HepG2 (cell line): ENCODE results near the gene PLIN3. TPM values are rescaled to one million over a fixed set of nuclear protein-coding genes. Genes with fewer than 3 reads are reported as not detected.

Source experiments
- ATAC-seq: fragments of 200-7000 bp; cut with Tn5 transposase; 3 replicates; pipeline ENCODE4 v1.9.1; 2020; ENCODE audit warnings: mild to moderate bottlenecking, moderate library complexity
- BruUV-seq: library from RNA; stranded (reverse); fragments of 400-500 nt; replicated peaks from 2 replicates; lab custom pipeline; 2021; lab: Mats Ljungman, UMichigan
- CTCF ChIA-PET: fragments of 300-600 bp; formaldehyde crosslinking; extraction: SDS; loops from one replicate; lab custom pipeline; 2021; ENCODE audit warnings: low total read pairs, inconsistent platforms, low intra/inter-chr PET ratio; lab: Yijun Ruan, JAX
- POLR2A ChIA-PET: fragments of 350-600 bp; sonication (Branson Sonifier 250); formaldehyde crosslinking; loops from one replicate; lab custom pipeline; 2020; ENCODE audit warnings: antibody characterized with exemption, inconsistent platforms; lab: Yijun Ruan, JAX
- DNase-seq: peaks from one replicate; pipeline ENCODE4 v3.0.0-alpha.2; 2015; ENCODE audit warnings: low spot score
- FAIRE-seq: peaks from 3 replicates; lab custom pipeline; 2011; peaks lifted over from hg19 to GRCh38; lab: Jason Lieb, UNC
- H2AFZ ChIP-seq: one replicate; pipeline ENCODE4 v1.6.1; 2011; ENCODE audit warnings: low read length, inconsistent platforms
- H3K27ac ChIP-seq: fragments of 300-600 bp; 3 replicates; pipeline ENCODE4 v1.8.0; 2011; ENCODE audit warnings: mixed run types, mild to moderate bottlenecking, mixed read lengths, low read length, inconsistent platforms; ENCODE audit not compliant: insufficient read depth; ENCODE audit errors: extremely low read length
- H3K27me3 ChIP-seq, 2 experiments: fragments of 200-600 bp in 1 of 2; 2 replicates in 1 of 2; 3 replicates in 1 of 2; pipeline versions ENCODE4 v1.6.0 to v1.8.0; 2011; ENCODE audit warnings: low read length in 2 of 2, mild to moderate bottlenecking in 2 of 2, moderate library complexity in 2 of 2, inconsistent platforms in 1 of 2; ENCODE audit not compliant: insufficient read depth in 2 of 2, control insufficient read depth in 1 of 2
- H3K36me3 ChIP-seq, 2 experiments: fragments of 200-600 bp in 1 of 2; replicated peaks in 1 of 2; 2 replicates in 1 of 2; 3 replicates in 1 of 2; pipeline versions ENCODE4 v1.5.1 to v1.8.0; 2011; ENCODE audit warnings: low read length in 2 of 2, inconsistent platforms in 1 of 2; ENCODE audit not compliant: insufficient read depth in 2 of 2, control insufficient read depth in 1 of 2
- H3K4me1 ChIP-seq: 2 replicates; pipeline ENCODE4 v1.5.1; 2012; ENCODE audit warnings: low read length, inconsistent platforms; ENCODE audit not compliant: insufficient read depth
- H3K4me2 ChIP-seq: 2 replicates; pipeline ENCODE4 v1.6.0; 2011; ENCODE audit warnings: low read depth, low read length, inconsistent platforms
- H3K4me3 ChIP-seq, 3 experiments: fragments of 200-600 bp in 1 of 3; sonication (generic), shearing (Covaris generic) in 1 of 3; replicated peaks in 1 of 3; 2 replicates each; pipeline ENCODE4 v1.5.1; 2011 to 2016; ENCODE audit warnings: low read length in 3 of 3, inconsistent platforms in 2 of 3, low read depth in 2 of 3, mild to moderate bottlenecking in 2 of 3, control low read depth in 1 of 3, mixed read lengths in 1 of 3; ENCODE audit not compliant: insufficient read depth in 1 of 3
- H3K79me2 ChIP-seq: one replicate; pipeline ENCODE4 v1.6.1; 2011; ENCODE audit warnings: low read length, inconsistent platforms; ENCODE audit not compliant: insufficient read depth
- H3K9ac ChIP-seq: 2 replicates; pipeline ENCODE4 v1.6.0; 2011; ENCODE audit warnings: mild to moderate bottlenecking, low read depth, low read length, inconsistent platforms; ENCODE audit not compliant: insufficient read depth
- H3K9me3 ChIP-seq: 2 replicates; pipeline ENCODE4 v1.5.1; 2012; ENCODE audit warnings: mild to moderate bottlenecking, low read length
- H4K20me1 ChIP-seq: 2 replicates; pipeline ENCODE4 v1.6.0; 2011; ENCODE audit warnings: inconsistent platforms, mild to moderate bottlenecking, low read length, moderate library complexity; ENCODE audit not compliant: insufficient read depth
- AHDC1 ChIP-seq: sonication (generic); formaldehyde crosslinking; IDR thresholded peaks from 2 replicates; pipeline ENCODE4 v1.5.1; 2020; ENCODE audit warnings: mild to moderate bottlenecking, missing genetic modification reagents, borderline replicate concordance
- BORCS8-MEF2B ChIP-seq: sonication (generic); formaldehyde crosslinking; IDR thresholded peaks from 2 replicates; pipeline ENCODE4 v1.8.0; 2022; ENCODE audit warnings: mild to moderate bottlenecking, missing genetic modification reagents
- IRF1 ChIP-seq: sonication (generic); formaldehyde crosslinking; IDR thresholded peaks from 2 replicates; pipeline ENCODE4 v1.4.0; 2020; ENCODE audit warnings: low read depth, mild to moderate bottlenecking, missing genetic modification reagents
- ISX ChIP-seq: sonication (generic); formaldehyde crosslinking; conservative IDR thresholded peaks from 2 replicates; pipeline ENCODE4 v1.5.0; 2020; ENCODE audit warnings: missing genetic modification reagents
- MTA3 ChIP-seq: sonication (generic); formaldehyde crosslinking; IDR thresholded peaks from 2 replicates; pipeline ENCODE4 v1.4.0; 2020; ENCODE audit warnings: missing genetic modification reagents
- MTF2 ChIP-seq: sonication (generic); formaldehyde crosslinking; IDR thresholded peaks from 2 replicates; pipeline ENCODE4 v1.5.0; 2020; ENCODE audit warnings: missing genetic modification reagents, borderline replicate concordance
- NPAS2 ChIP-seq: sonication (generic); formaldehyde crosslinking; IDR thresholded peaks from 2 replicates; pipeline ENCODE4 v1.8.0; 2022; ENCODE audit warnings: mild to moderate bottlenecking, missing genetic modification reagents, borderline replicate concordance
- RORA ChIP-seq: sonication (generic); formaldehyde crosslinking; IDR thresholded peaks from 2 replicates; pipeline ENCODE4 v1.5.0; 2020; ENCODE audit warnings: mild to moderate bottlenecking, missing genetic modification reagents, moderate library complexity
- WIZ ChIP-seq: sonication (generic); formaldehyde crosslinking; IDR thresholded peaks from 2 replicates; pipeline ENCODE4 v1.5.1; 2020; ENCODE audit warnings: mild to moderate bottlenecking, missing genetic modification reagents
- ZGPAT ChIP-seq: IDR thresholded peaks from 2 replicates; pipeline ENCODE4 v1.6.1; 2016; ENCODE audit warnings: mild to moderate bottlenecking
- ZKSCAN5 ChIP-seq: sonication (generic); formaldehyde crosslinking; IDR thresholded peaks from 2 replicates; pipeline ENCODE4 v1.5.1; 2020; ENCODE audit warnings: mild to moderate bottlenecking, missing genetic modification reagents
- ZNF296 ChIP-seq: sonication (generic); formaldehyde crosslinking; conservative IDR thresholded peaks from 2 replicates; pipeline ENCODE4 v1.5.0; 2020; ENCODE audit warnings: mild to moderate bottlenecking, missing genetic modification reagents
- ZNF317 ChIP-seq: sonication (generic); formaldehyde crosslinking; IDR thresholded peaks from 2 replicates; pipeline ENCODE4 v1.5.0; 2020; ENCODE audit warnings: mild to moderate bottlenecking, missing genetic modification reagents
- ZNF350 ChIP-seq: sonication (generic); formaldehyde crosslinking; IDR thresholded peaks from 2 replicates; pipeline ENCODE4 v1.4.0; 2020; ENCODE audit warnings: mild to moderate bottlenecking, low read depth, missing genetic modification reagents, borderline replicate concordance
- ZNF749 ChIP-seq: sonication (generic); formaldehyde crosslinking; IDR thresholded peaks from 2 replicates; pipeline ENCODE4 v1.8.0; 2022; ENCODE audit warnings: mild to moderate bottlenecking, missing genetic modification reagents, moderate library complexity, borderline replicate concordance
- WGBS: methylation state at CpG from one replicate; pipeline ENCODE4 v1.1.6; 2017; ENCODE audit warnings: low lambda C conversion rate; 5-methylcytosine and 5-hydroxymethylcytosine counted together
- in situ Hi-C: cut with HindIII; loops from 2 replicates; pipeline ENCODE4 v1.10.0; 2017; ENCODE audit warnings: low pct_unique_long_range_greater_than_20kb; ENCODE audit not compliant: extremely low pct_ligation_motif_present
- intact Hi-C: fragments of 100-400 bp; cut with micrococcal nuclease; formaldehyde crosslinking; loops from one replicate; pipeline ENCODE4 v1.10.0; 2022; ENCODE audit not compliant: unreplicated experiment
- polyA plus RNA-seq, 8 experiments: library from polyadenylated mRNA; depleted of rRNA in 3 of 8; stranded (reverse) in 7 of 8; unstranded in 1 of 8; fragments of >200 nt; fragmentation: Illumina TruSeq in 4 of 8; extraction: Trizol in 4 of 8; gene quantifications; 2 replicates each; pipeline versions ENCODE4 v1.2.1 to v1.2.3, GENCODE V29; 2011 to 2016; ENCODE audit warnings: low read depth in 4 of 8, missing spikeins in 1 of 8, mixed read lengths in 1 of 8; ENCODE audit not compliant: insufficient read depth in 1 of 8
- total RNA-seq, 5 experiments: library from RNA; depleted of rRNA; stranded (reverse); fragments of >200 nt; fragmentation: Illumina TruSeq; extraction: Trizol; gene quantifications; 2 replicates each; pipeline ENCODE4 v1.2.3, GENCODE V29; 2016; ENCODE audit warnings: low read depth in 1 of 5

Gene PLIN3
- total and polyA plus RNA-seq, 2 of the 13 experiments (the other 11 are each of a cell fraction or from before 2014, with no cell fraction given), result 49.3 to 57.9 TPM

GRCh38 chr19:4868286-4868834 is 893 bp upstream of the PLIN3 start:
- ChIA-PET CTCF (no interaction called here), POLR2A (interaction anchor here (1.0 to 2.3 kb wide), 9 partner anchors 12 to 103 kb away, joined by 3 to 8 read pairs (median 6); partner anchors contain the start of genes FEM1A and KDM4B)
- H3K79me2 ChIP-seq, result peaks cover 24% of the 10 kb centered on the region
- H3K9ac ChIP-seq, result peak overlapping the region; percentile 80
- peak overlapping the region; percentile 73 for H3K4me2 ChIP-seq
- peak overlapping the region; percentile 70 for H3K27ac ChIP-seq
- in situ Hi-C loops (no loop called here), intact Hi-C loops (no loop called here)
- peaks cover 8% of the 10 kb centered on the region; the same call in 1 of the 2 replicates for H4K20me1 ChIP-seq
- H2AFZ ChIP-seq, result no peak overlapping the region
- DNase-seq, result no peak
- TSS peak; percentile 61 for BruUV-seq
- H3K9me3 ChIP-seq, result no peaks in the 10 kb centered on the region
- H3K4me3 ChIP-seq, result peak overlapping the region in 1 of 3 experiments; percentile 83; a peak in 2 of 6 replicates
- no peak for FAIRE-seq
- no peak for ATAC-seq
- WGBS, result 20% methylated on average over 10 of the region's 10 CpGs
- peaks cover 51% of the 10 kb centered on the region for H3K4me1 ChIP-seq
- H3K36me3 ChIP-seq, result no peaks in the 10 kb centered on the region
- H3K27me3 ChIP-seq, result no peaks in the 10 kb centered on the region; a peak in 1 of 5 replicates
- TF ChIP-seq ZNF350 (CRISPR knock-in tag) (no peak), MTF2 (no peak), ZGPAT (CRISPR knock-in tag) (no peak), WIZ (CRISPR knock-in tag) (0 out of 2 replicates have a peak, but pooled peaks have one; percentile 19), MTA3 (CRISPR knock-in tag) (no peak), ZNF749 (CRISPR knock-in tag) (no peak), IRF1 (CRISPR knock-in tag) (no peak), ISX (CRISPR knock-in tag) (no peak), RORA (CRISPR knock-in tag) (no peak), ZNF296 (CRISPR knock-in tag) (no peak), BORCS8-MEF2B (CRISPR knock-in tag) (no peak), NPAS2 (CRISPR knock-in tag) (no peak), ZKSCAN5 (CRISPR knock-in tag) (no peak), ZNF317 (CRISPR knock-in tag) (0 out of 2 replicates have a peak, but pooled peaks have one; percentile 0), AHDC1 (no peak)
